ENCODE data around the gene CADPS2. TPM values are rescaled to one million over a fixed set of nuclear protein-coding genes. Genes with fewer than 3 reads are reported as not detected.

Gene CADPS2
- total and polyA plus RNA-seq, 4 donors = 5.6 to 41.1 (median 11.0) TPM

DNA sequence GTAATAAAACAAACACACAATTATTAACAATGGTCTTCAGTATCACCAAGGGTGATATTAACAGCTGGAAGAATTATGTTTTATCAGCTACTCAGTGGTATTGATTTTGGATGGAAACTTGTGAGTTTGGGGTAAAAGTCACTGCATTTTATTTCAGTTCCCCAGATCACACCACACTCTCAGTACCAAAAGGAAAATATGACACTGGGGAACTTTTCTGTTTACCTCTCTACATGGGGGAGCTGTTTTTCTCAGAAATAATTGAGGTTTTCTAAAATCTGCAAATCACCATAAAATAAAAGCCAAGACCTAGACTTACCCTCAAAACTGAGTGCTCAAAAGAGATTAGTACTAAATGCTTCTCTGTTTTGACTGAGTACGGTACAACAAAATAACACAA is 483.1 kb downstream of the CADPS2 start:
- no peak for DNase-seq (ENCODE audit: low spot score)
- TF ChIP-seq, protein P1, sequence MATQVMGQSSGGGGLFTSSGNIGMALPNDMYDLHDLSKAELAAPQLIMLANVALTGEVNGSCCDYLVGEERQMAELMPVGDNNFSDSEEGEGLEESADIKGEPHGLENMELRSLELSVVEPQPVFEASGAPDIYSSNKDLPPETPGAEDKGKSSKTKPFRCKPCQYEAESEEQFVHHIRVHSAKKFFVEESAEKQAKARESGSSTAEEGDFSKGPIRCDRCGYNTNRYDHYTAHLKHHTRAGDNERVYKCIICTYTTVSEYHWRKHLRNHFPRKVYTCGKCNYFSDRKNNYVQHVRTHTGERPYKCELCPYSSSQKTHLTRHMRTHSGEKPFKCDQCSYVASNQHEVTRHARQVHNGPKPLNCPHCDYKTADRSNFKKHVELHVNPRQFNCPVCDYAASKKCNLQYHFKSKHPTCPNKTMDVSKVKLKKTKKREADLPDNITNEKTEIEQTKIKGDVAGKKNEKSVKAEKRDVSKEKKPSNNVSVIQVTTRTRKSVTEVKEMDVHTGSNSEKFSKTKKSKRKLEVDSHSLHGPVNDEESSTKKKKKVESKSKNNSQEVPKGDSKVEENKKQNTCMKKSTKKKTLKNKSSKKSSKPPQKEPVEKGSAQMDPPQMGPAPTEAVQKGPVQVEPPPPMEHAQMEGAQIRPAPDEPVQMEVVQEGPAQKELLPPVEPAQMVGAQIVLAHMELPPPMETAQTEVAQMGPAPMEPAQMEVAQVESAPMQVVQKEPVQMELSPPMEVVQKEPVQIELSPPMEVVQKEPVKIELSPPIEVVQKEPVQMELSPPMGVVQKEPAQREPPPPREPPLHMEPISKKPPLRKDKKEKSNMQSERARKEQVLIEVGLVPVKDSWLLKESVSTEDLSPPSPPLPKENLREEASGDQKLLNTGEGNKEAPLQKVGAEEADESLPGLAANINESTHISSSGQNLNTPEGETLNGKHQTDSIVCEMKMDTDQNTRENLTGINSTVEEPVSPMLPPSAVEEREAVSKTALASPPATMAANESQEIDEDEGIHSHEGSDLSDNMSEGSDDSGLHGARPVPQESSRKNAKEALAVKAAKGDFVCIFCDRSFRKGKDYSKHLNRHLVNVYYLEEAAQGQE (IDR thresholded peaks at IDR 0.05) = no peak
- TF ChIP-seq JUND (IDR thresholded peaks at IDR 0.05) (no peak), SP1 (IDR thresholded peaks at IDR 0.05) (no peak), RXRA (IDR thresholded peaks at IDR 0.05) (no peak), RAD21 (IDR thresholded peaks at IDR 0.05) (no peak), GABPA (IDR thresholded peaks at IDR 0.05 in 1 of 2, conservative IDR thresholded peaks at IDR 0.05 in 1 of 2) (no peak), FOXA2 (IDR thresholded peaks at IDR 0.05) (no peak), HNF4G (IDR thresholded peaks at IDR 0.05) (no peak), TAF1 (conservative IDR thresholded peaks at IDR 0.05) (no peak), NR2F2 (IDR thresholded peaks at IDR 0.05) (no peak), FOXA1 (IDR thresholded peaks at IDR 0.05) (no peak), HNF4A (conservative IDR thresholded peaks at IDR 0.05) (no peak), EGR1 (IDR thresholded peaks at IDR 0.05; ENCODE audit: low read depth in 2 of 2) (no peak), YY1 (IDR thresholded peaks at IDR 0.05) (no peak)
- TF ChIP-seq, protein P2, sequence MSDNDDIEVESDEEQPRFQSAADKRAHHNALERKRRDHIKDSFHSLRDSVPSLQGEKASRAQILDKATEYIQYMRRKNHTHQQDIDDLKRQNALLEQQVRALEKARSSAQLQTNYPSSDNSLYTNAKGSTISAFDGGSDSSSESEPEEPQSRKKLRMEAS (IDR thresholded peaks at IDR 0.05) = no peak
- TF ChIP-seq, protein P3, sequence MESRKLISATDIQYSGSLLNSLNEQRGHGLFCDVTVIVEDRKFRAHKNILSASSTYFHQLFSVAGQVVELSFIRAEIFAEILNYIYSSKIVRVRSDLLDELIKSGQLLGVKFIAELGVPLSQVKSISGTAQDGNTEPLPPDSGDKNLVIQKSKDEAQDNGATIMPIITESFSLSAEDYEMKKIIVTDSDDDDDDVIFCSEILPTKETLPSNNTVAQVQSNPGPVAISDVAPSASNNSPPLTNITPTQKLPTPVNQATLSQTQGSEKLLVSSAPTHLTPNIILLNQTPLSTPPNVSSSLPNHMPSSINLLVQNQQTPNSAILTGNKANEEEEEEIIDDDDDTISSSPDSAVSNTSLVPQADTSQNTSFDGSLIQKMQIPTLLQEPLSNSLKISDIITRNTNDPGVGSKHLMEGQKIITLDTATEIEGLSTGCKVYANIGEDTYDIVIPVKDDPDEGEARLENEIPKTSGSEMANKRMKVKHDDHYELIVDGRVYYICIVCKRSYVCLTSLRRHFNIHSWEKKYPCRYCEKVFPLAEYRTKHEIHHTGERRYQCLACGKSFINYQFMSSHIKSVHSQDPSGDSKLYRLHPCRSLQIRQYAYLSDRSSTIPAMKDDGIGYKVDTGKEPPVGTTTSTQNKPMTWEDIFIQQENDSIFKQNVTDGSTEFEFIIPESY (IDR thresholded peaks at IDR 0.05) = no peak
- TF ChIP-seq, protein P4, sequence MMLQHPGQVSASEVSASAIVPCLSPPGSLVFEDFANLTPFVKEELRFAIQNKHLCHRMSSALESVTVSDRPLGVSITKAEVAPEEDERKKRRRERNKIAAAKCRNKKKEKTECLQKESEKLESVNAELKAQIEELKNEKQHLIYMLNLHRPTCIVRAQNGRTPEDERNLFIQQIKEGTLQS (IDR thresholded peaks at IDR 0.05) = no peak
- TF ChIP-seq, protein P5, sequence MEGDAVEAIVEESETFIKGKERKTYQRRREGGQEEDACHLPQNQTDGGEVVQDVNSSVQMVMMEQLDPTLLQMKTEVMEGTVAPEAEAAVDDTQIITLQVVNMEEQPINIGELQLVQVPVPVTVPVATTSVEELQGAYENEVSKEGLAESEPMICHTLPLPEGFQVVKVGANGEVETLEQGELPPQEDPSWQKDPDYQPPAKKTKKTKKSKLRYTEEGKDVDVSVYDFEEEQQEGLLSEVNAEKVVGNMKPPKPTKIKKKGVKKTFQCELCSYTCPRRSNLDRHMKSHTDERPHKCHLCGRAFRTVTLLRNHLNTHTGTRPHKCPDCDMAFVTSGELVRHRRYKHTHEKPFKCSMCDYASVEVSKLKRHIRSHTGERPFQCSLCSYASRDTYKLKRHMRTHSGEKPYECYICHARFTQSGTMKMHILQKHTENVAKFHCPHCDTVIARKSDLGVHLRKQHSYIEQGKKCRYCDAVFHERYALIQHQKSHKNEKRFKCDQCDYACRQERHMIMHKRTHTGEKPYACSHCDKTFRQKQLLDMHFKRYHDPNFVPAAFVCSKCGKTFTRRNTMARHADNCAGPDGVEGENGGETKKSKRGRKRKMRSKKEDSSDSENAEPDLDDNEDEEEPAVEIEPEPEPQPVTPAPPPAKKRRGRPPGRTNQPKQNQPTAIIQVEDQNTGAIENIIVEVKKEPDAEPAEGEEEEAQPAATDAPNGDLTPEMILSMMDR (IDR thresholded peaks at IDR 0.05; ENCODE audit: low read depth, low read length, missing input control) = no peak
- no peaks in the 10 kb centered on the region for H3K9me3 ChIP-seq (ENCODE audit: control insufficient read depth in 4 of 4, low read length in 3 of 4)
- H3K27me3 ChIP-seq (ENCODE audit: control insufficient read depth in 4 of 4, insufficient read depth in 4 of 4, low read length in 3 of 4) = no peaks in the 10 kb centered on the region
- 100% methylated on average over 1 of the region's 1 CpG for WGBS
- H3K27ac ChIP-seq (ENCODE audit: low read depth in 1 of 2, low read length in 2 of 2) = no peak overlapping the region
- H3K4me3 ChIP-seq (ENCODE audit: low read depth in 1 of 3, low read length in 3 of 3) = no peak overlapping the region
- H3K36me3 ChIP-seq (ENCODE audit: control insufficient read depth in 4 of 4, insufficient read depth in 3 of 4, low read depth in 1 of 4, low read length in 3 of 4) = peaks cover 0 to 2% (median under 1%) of the 10 kb centered on the region in 4 donors
- H3K4me1 ChIP-seq (ENCODE audit: control insufficient read depth in 4 of 4, insufficient read depth in 4 of 4, low read length in 3 of 4) = no peaks in the 10 kb centered on the region
- no peak overlapping the region for H3K9ac ChIP-seq (ENCODE audit: low read depth in 1 of 2, low read length in 2 of 2)

Measured in liver (tissue), 9 donors.